HG02840 (cell line): ENCODE measurements around the gene SCRN2.

Experiments used
- ATAC-seq: cut with Tn5 transposase; IDR thresholded peaks from one replicate; pipeline ENCODE4 v1.9.1; 2021; ENCODE audit warnings: mild to moderate bottlenecking, moderate library complexity, moderate number of reproducible peaks; ENCODE audit not compliant: unreplicated experiment, low FRiP score

The SCRN2 gene

GRCh38 chr17:47822785-47823184 lies 18.3 kb downstream of the SCRN2 start:
- no peak for ATAC-seq

DNA sequence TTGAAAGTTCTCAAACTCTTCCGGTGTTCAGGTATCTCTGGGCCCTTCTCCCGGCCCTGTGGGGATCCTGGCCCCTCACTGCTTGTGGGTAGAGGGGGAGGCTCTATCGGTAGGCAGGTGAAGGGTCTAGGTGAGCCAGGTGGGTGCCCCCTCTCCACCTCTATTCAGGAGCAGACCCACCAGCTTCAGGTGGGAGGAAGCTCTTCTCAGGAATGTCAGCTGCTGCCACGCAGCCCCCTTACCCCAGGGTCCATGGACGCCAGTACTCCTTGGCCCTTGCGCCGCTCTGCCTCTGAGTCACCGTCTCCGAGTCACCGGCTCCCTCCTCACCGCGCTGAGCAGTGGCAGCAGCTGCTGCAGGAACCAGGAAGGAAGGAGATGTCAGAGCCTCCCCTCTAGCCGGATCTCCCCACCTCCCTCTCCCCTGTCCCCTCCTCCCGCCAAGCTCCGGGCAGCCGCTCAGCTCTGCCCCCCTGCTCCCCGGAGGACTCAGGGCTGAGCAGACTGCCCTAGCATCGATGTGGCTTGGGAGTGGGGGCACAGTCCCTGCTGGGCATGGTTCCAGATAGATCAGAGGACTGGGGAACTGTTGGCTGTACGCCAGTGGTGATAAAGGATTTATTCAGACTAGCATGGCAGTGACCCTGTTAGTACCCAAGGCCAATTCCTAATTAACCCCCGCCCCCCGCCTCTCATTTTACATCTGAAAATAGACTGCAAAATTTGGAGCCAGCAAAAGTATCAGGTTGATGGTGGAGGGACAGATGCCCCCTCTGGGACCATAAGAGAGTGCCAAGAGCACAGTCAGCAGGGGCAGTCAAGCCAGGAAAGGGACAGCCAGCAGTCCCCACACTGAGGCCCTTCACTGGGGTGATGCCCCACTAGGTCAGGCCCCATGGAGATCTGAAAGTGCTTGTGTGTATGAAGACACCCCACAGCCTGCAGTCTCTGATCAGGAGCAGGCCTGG lies 19.4 kb downstream of the SCRN2 start, which contains the start of gene OSBPL7:
OSBPL7 (minus strand) TSS at position 371 of the 968 bp plus-strand sequence. CDS start 1,516 bp downstream, outside the sequence.
- peak; percentile 68 for ATAC-seq

- no peak for ATAC-seq
Measured at GRCh38 chr17:47821031-47821423, 20.0 kb downstream of the SCRN2 start.

GRCh38 chr17:47820033-47820789 lies 20.9 kb downstream of the SCRN2 start:
- ATAC-seq = no peak

DNA sequence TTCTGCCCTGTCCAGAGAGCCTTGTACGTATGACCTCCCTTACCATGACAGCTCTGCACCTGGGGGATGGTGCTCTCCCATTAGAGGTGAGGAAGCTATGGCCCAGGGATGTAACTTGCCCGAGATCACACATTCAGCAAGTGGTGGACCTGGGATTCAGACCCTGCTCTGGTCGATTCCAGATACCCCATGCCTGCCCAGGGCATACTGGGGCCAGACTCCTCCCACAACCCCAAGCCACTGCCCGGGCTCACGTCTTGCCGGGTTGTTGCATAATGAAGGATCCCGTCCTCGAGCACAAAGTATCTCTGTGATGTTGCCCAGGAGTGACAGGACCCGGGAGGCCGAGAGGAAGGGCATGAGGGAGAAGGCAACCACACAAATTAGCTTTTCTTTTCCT lies 21.6 kb downstream of the SCRN2 start:
- ATAC-seq = no peak

GRCh38 chr17:47818002-47818695 lies 22.9 kb downstream of the SCRN2 start:
- no peak for ATAC-seq

GRCh38 chr17:47816947-47817346 lies 24.1 kb downstream of the SCRN2 start:
- no peak for ATAC-seq

DNA sequence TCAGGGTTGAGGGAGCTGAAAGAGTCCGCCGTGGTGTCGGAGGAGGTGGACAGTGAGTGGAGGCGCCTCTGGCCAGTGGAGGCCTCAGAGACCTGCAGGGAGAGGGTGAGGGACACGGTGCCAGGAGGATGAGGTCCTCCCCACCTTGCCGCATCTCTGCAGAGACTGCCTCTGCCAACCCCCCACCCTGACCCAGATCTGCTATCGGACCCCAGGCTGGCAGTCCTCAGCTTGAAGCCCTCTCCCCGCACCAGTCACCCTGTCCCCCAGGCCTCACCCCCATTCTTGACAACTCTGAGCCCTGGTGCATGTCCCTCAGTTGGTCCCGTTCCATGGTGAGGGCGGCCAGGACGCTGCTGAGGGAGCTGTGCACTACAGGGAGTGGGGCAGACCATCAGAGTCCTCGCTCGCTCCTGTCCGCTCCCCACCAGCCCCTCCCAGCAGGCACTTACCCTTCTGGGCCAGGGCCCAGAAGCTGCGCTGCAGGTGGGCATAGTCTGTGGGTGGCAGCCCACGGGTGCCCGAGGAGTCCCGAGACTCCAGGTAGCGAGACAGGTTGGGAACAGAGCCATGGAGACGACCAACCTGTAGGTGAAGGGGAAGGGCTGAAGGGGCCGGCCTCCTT lies 24.9 kb downstream of the SCRN2 start:
- no peak for ATAC-seq

- no peak for ATAC-seq
Measured at GRCh38 chr17:47815106-47815918, 25.8 kb downstream of the SCRN2 start.

GRCh38 chr17:47813512-47814031 lies 27.5 kb downstream of the SCRN2 start:
- no peak for ATAC-seq

- no peak for ATAC-seq
Measured at GRCh38 chr17:47813077-47813476, 28.0 kb downstream of the SCRN2 start.

- ATAC-seq = no peak
Measured at GRCh38 chr17:47812146-47812920, 28.7 kb downstream of the SCRN2 start.

- no peak for ATAC-seq
Measured at GRCh38 chr17:47811709-47812108, 29.4 kb downstream of the SCRN2 start.

DNA sequence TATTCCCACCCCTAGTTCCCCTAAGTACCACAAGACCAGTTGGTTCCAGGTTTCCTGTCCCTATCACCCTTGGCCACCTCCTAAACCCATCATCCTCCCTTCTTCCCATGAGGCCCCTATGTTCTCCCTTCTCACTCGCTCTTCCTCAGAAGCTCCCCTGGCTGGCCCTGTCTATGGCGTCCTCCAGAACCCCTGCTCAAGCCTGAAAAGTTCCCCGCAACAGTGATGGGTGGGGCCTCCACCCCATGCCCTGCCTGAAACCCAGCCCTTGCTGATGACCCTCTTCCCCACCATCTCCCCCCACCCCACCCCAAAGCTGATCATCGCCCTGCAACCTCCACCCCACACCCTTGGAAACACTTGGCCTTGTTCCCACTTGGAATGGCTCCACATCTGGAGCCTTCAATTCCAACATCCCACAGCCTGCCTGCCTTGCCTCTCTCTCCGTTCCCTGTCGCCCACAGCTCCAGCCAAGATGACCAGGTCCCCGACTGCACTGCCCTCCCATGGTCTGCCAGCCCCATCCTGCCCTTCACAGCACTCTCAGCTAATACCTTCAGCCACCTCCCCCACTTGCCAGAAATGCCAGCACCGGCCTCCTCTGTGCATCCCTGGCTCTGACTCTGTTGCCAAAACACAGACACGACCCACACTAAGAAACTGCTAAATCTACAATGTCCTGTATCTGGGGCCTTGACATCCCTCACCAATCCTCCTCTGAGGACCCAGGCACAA lies 30.0 kb downstream of the SCRN2 start:
- ATAC-seq = no peak

GRCh38 chr17:47810200-47810821 lies 30.8 kb downstream of the SCRN2 start:
- no peak for ATAC-seq

GRCh38 chr17:47808830-47809480 lies 32.1 kb downstream of the SCRN2 start:
- ATAC-seq = no peak
